Activated T-cell treated with anti-CD3 and anti-CD28 coated beads, Interleukin-2, amount 50 U/mL, for 24 hours (primary cell): Measurements from ENCODE around the gene WDFY4.

ENCODE experiments used
- DNase-seq: peaks from one replicate; pipeline ENCODE4 v3.0.0-alpha.2; 2020
- H3K27ac Mint-ChIP-seq: 2 replicates; pipeline ENCODE4 v1.8.0; 2020; ENCODE audit warnings: mild to moderate bottlenecking, mixed read lengths
- H3K27me3 Mint-ChIP-seq: 2 replicates; pipeline ENCODE4 v1.8.0; 2020; ENCODE audit warnings: mixed read lengths
- H3K36me3 Mint-ChIP-seq: 2 replicates; pipeline ENCODE4 v1.8.0; 2020; ENCODE audit warnings: low read depth, mixed read lengths
- H3K4me1 Mint-ChIP-seq: 2 replicates; pipeline ENCODE4 v1.8.0; 2020; ENCODE audit warnings: low read depth, mixed read lengths
- H3K4me3 Mint-ChIP-seq: 2 replicates; pipeline ENCODE4 v1.8.0; 2020; ENCODE audit warnings: mild to moderate bottlenecking, moderate library complexity, mixed read lengths
- H3K9me3 Mint-ChIP-seq: 2 replicates; pipeline ENCODE4 v1.8.0; 2020; ENCODE audit warnings: mixed read lengths

WDFY4 gene

GRCh38 chr10:48731141-48731540 lies 46.5 kb downstream of the WDFY4 start:
- DNase-seq = no peak
- H3K4me1 Mint-ChIP-seq = no peaks in the 10 kb centered on the region
- no peak overlapping the region for H3K27ac Mint-ChIP-seq
- H3K9me3 Mint-ChIP-seq = no peaks in the 10 kb centered on the region
- H3K4me3 Mint-ChIP-seq = no peak overlapping the region
- no peaks in the 10 kb centered on the region for H3K27me3 Mint-ChIP-seq
- H3K36me3 Mint-ChIP-seq = no peaks in the 10 kb centered on the region

GRCh38 chr10:48731654-48732053 lies 47.0 kb downstream of the WDFY4 start:
- no peaks in the 10 kb centered on the region for H3K4me1 Mint-ChIP-seq
- no peaks in the 10 kb centered on the region for H3K27me3 Mint-ChIP-seq
- H3K36me3 Mint-ChIP-seq = no peaks in the 10 kb centered on the region
- no peak overlapping the region for H3K4me3 Mint-ChIP-seq
- H3K9me3 Mint-ChIP-seq = no peaks in the 10 kb centered on the region
- DNase-seq = no peak
- H3K27ac Mint-ChIP-seq = no peak overlapping the region

DNA sequence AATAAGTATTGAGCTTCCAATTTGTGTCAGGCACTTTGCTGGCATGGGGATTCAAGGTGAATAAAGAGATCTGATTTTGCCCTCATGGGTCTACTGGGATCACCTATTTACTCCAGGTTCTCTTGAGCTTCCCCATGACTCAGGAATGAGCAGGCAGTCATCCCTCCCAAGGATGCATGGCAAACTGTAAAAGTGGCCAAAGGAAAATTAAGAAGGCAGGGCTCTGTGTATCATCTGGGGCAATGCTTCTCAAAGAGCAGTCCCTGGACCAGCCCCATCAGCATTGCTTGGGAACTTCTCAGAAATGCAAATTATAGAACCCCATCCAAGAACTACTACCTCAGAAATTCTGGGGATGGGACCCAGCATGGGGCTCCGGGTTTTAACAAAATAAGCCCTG lies 48.7 kb downstream of the WDFY4 start:
- no peaks in the 10 kb centered on the region for H3K4me1 Mint-ChIP-seq
- no peaks in the 10 kb centered on the region for H3K9me3 Mint-ChIP-seq
- no peaks in the 10 kb centered on the region for H3K27me3 Mint-ChIP-seq
- no peak for DNase-seq
- no peaks in the 10 kb centered on the region for H3K36me3 Mint-ChIP-seq
- no peak overlapping the region for H3K4me3 Mint-ChIP-seq
- no peak overlapping the region for H3K27ac Mint-ChIP-seq

DNA sequence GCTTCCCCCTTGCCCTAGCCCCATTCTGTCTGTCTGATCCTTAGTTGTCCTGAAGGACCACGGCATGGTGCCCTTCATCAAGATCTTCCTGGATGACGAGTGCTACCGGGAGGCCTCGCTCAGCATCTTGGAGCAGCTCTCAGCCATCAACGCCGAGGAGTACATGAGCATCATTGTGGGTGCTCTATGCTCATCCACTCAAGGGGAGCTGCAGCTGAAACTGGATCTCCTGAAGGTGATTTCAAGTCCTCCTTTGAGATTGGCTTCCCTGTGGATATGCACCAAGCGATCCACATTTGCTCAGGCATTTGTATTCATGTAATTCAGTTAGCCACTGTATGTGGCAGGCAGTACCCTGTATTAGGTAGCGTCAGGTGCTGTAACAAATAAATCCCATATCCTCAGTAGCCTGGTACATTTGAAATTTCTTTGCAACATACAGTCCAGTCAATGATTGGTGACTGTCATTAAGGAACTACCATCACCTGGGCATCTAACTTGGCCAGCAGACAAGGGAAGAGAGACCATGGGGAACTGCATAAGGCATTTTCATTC lies 51.2 kb downstream of the WDFY4 start:
- Mint-ChIP-seq H3K4me1 (no peaks in the 10 kb centered on the region), H3K27me3 (no peaks in the 10 kb centered on the region), H3K27ac (no peak overlapping the region), H3K4me3 (no peak overlapping the region), H3K36me3 (no peaks in the 10 kb centered on the region), H3K9me3 (no peaks in the 10 kb centered on the region)
- DNase-seq = no peak

DNA sequence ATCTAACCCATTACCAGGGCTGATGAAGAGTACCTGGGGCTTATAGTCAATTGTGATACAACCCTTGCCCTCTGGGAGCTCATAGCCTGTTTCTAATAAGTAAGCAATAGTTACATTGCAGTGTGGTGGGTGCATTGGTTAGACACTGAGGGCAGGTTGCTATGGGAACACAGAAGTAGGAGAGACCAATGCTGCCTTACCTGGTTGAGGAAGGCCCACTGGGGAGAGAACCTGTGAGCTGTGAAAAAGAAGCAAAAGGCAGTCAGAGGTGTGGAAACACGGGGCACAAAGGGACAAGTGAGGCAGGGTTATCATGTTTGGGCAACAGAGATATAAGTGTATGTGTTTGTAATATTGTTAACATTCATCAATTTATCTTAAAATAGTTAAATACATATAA lies 51.9 kb downstream of the WDFY4 start:
- H3K27me3 Mint-ChIP-seq = no peaks in the 10 kb centered on the region
- H3K36me3 Mint-ChIP-seq = no peaks in the 10 kb centered on the region
- H3K27ac Mint-ChIP-seq = no peak overlapping the region
- no peaks in the 10 kb centered on the region for H3K4me1 Mint-ChIP-seq
- H3K4me3 Mint-ChIP-seq = no peak overlapping the region
- no peak for DNase-seq
- no peaks in the 10 kb centered on the region for H3K9me3 Mint-ChIP-seq

DNA sequence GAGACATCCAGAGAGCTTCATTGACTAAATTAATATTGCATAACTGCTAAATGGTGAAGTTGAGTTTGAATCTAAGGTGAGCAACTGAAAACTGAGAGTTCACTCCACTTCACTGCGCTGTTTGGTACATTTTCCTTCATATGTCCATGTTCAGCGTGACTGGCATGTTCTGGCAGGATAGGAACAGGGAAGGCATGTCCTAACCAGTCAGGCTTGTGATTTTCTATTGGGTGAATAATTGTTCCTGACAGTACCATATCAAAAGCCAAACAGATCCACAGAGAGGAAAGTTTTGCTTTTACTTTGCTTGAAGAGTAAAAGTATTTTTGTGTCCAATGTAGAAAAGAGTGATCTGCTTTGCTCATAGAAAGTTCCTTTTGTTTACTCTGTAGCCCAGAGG lies 53.2 kb downstream of the WDFY4 start:
- Mint-ChIP-seq H3K27me3 (no peaks in the 10 kb centered on the region), H3K4me3 (no peak overlapping the region), H3K9me3 (no peaks in the 10 kb centered on the region), H3K36me3 (no peaks in the 10 kb centered on the region), H3K27ac (no peak overlapping the region), H3K4me1 (no peaks in the 10 kb centered on the region)
- DNase-seq = no peak

GRCh38 chr10:48739170-48739569 lies 54.5 kb downstream of the WDFY4 start:
- Mint-ChIP-seq H3K4me1 (no peaks in the 10 kb centered on the region), H3K27ac (no peak overlapping the region), H3K9me3 (no peaks in the 10 kb centered on the region), H3K4me3 (no peak overlapping the region), H3K36me3 (no peaks in the 10 kb centered on the region), H3K27me3 (no peaks in the 10 kb centered on the region)
- no peak for DNase-seq

- Mint-ChIP-seq H3K4me1 (no peaks in the 10 kb centered on the region), H3K27me3 (no peaks in the 10 kb centered on the region), H3K36me3 (no peaks in the 10 kb centered on the region), H3K27ac (no peak overlapping the region), H3K9me3 (no peaks in the 10 kb centered on the region), H3K4me3 (no peak overlapping the region)
- DNase-seq = no peak
Measured at GRCh38 chr10:48740015-48740707, 55.5 kb downstream of the WDFY4 start.

- no peaks in the 10 kb centered on the region for H3K9me3 Mint-ChIP-seq
- H3K27ac Mint-ChIP-seq = no peak overlapping the region
- no peaks in the 10 kb centered on the region for H3K4me1 Mint-ChIP-seq
- H3K4me3 Mint-ChIP-seq = no peak overlapping the region
- no peaks in the 10 kb centered on the region for H3K27me3 Mint-ChIP-seq
- no peak for DNase-seq
- H3K36me3 Mint-ChIP-seq = no peaks in the 10 kb centered on the region
Measured at GRCh38 chr10:48740988-48741387, 56.3 kb downstream of the WDFY4 start.

- Mint-ChIP-seq H3K36me3 (no peaks in the 10 kb centered on the region), H3K4me1 (no peaks in the 10 kb centered on the region), H3K27me3 (no peaks in the 10 kb centered on the region), H3K9me3 (peaks cover 6% of the 10 kb centered on the region), H3K27ac (no peak overlapping the region), H3K4me3 (no peak overlapping the region)
- no peak for DNase-seq
Measured at GRCh38 chr10:48742891-48743860, 58.5 kb downstream of the WDFY4 start.

DNA sequence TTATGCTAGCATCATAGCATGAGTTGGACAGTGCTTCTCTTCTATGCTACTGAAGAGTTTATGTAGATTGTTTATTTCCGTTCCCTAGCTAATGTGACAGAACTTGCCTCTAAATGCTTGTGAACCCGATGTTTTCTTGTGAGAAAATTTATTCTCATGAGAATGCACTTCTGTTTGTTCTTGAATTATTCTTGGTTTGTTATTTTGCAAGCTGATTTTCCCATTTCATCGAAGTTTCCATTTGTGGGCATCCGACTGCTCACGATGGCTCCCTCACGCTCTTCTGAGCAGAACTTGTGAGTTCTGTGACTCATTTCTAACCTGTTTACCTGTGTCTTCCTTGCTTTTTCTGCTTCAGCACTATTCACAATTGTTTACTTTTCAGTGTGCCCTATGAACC lies 59.9 kb downstream of the WDFY4 start:
- no peaks in the 10 kb centered on the region for H3K4me1 Mint-ChIP-seq
- H3K9me3 Mint-ChIP-seq = peaks cover 6% of the 10 kb centered on the region
- DNase-seq = no peak
- no peaks in the 10 kb centered on the region for H3K36me3 Mint-ChIP-seq
- no peak overlapping the region for H3K27ac Mint-ChIP-seq
- H3K27me3 Mint-ChIP-seq = no peaks in the 10 kb centered on the region
- H3K4me3 Mint-ChIP-seq = no peak overlapping the region

GRCh38 chr10:48745662-48746245 lies 61.1 kb downstream of the WDFY4 start:
- no peaks in the 10 kb centered on the region for H3K4me1 Mint-ChIP-seq
- no peak for DNase-seq
- no peak overlapping the region for H3K4me3 Mint-ChIP-seq
- H3K36me3 Mint-ChIP-seq = no peaks in the 10 kb centered on the region
- no peak overlapping the region for H3K27ac Mint-ChIP-seq
- peaks cover 6% of the 10 kb centered on the region for H3K9me3 Mint-ChIP-seq
- H3K27me3 Mint-ChIP-seq = no peaks in the 10 kb centered on the region

GRCh38 chr10:48748573-48748972 lies 63.9 kb downstream of the WDFY4 start:
- no peak for DNase-seq
- Mint-ChIP-seq H3K27ac (no peak overlapping the region), H3K4me1 (no peaks in the 10 kb centered on the region), H3K9me3 (peaks cover 6% of the 10 kb centered on the region), H3K27me3 (no peaks in the 10 kb centered on the region), H3K36me3 (no peaks in the 10 kb centered on the region), H3K4me3 (no peak overlapping the region)

- no peaks in the 10 kb centered on the region for H3K36me3 Mint-ChIP-seq
- H3K4me1 Mint-ChIP-seq = no peaks in the 10 kb centered on the region
- DNase-seq = no peak
- no peaks in the 10 kb centered on the region for H3K27me3 Mint-ChIP-seq
- peaks cover 6% of the 10 kb centered on the region for H3K9me3 Mint-ChIP-seq
- H3K4me3 Mint-ChIP-seq = no peak overlapping the region
- H3K27ac Mint-ChIP-seq = no peak overlapping the region
Measured at GRCh38 chr10:48749254-48749787, 64.6 kb downstream of the WDFY4 start.
